OCI-LY7 (cell line): ENCODE data around the gene RPS19. TPM values are rescaled to one million over a fixed set of nuclear protein-coding genes. Genes with fewer than 3 reads are reported as not detected.

Experiments
- BruUV-seq: library from RNA; stranded (reverse); fragments of 400-500 nt; replicated peaks from 2 replicates; lab custom pipeline; 2021; lab: Mats Ljungman, UMichigan
- CTCF ChIA-PET: fragments of 300-600 bp; sonication (Branson Sonifier 250); formaldehyde crosslinking; loops from one replicate; lab custom pipeline; 2022; ENCODE audit warnings: antibody characterized with exemption; ENCODE audit not compliant: unreplicated experiment; lab: Charles Lee
- POLR2A ChIA-PET: fragments of 300-600 bp; sonication (Branson Sonifier 250); formaldehyde crosslinking; loops from one replicate; lab custom pipeline; 2022; ENCODE audit warnings: antibody characterized with exemption; lab: Charles Lee
- DNase-seq: peaks from one replicate; pipeline ENCODE4 v3.0.0-alpha.2; 2015; ENCODE audit warnings: low spot score
- H2AFZ ChIP-seq: fragments of 200-600 bp; sonication (generic), shearing (Covaris generic); 2 replicates; pipeline ENCODE4 v1.6.1; 2014; ENCODE audit warnings: mild to moderate bottlenecking, antibody characterized with exemption, low read length, moderate library complexity
- H3K27ac ChIP-seq: fragments of 200-600 bp; sonication (generic); 2 replicates; pipeline ENCODE4 v1.5.1; 2014; ENCODE audit warnings: mixed run types, low read depth, mild to moderate bottlenecking, moderate library complexity, low read length, inconsistent platforms; ENCODE audit not compliant: poor library complexity, severe bottlenecking
- H3K36me3 ChIP-seq: fragments of 200-600 bp; sonication (generic); 2 replicates; pipeline ENCODE4 v1.6.1; 2014; ENCODE audit warnings: mild to moderate bottlenecking, antibody characterized with exemption, low read length, moderate library complexity, mixed read lengths; ENCODE audit not compliant: insufficient read depth
- H3K4me1 ChIP-seq: fragments of 200-600 bp; sonication (generic); 2 replicates; pipeline ENCODE4 v1.5.1; 2014; ENCODE audit warnings: mild to moderate bottlenecking, low read length; ENCODE audit not compliant: insufficient read depth, poor library complexity, severe bottlenecking
- H3K4me2 ChIP-seq: fragments of 200-600 bp; sonication (generic); 2 replicates; pipeline ENCODE4 v1.6.1; 2014; ENCODE audit warnings: mild to moderate bottlenecking, low read length
- H3K4me3 ChIP-seq: fragments of 200-600 bp; sonication (generic); 2 replicates; pipeline ENCODE4 v1.5.1; 2014; ENCODE audit warnings: mild to moderate bottlenecking, low read depth, low read length; ENCODE audit not compliant: poor library complexity, severe bottlenecking
- H3K79me2 ChIP-seq: fragments of 200-600 bp; sonication (generic); 2 replicates; pipeline ENCODE4 v1.6.1; 2016; ENCODE audit warnings: low read depth, mild to moderate bottlenecking, low read length, moderate library complexity, mixed read lengths; ENCODE audit not compliant: insufficient read depth
- H3K9me2 ChIP-seq: fragments of 200-600 bp; sonication (generic); 2 replicates; pipeline ENCODE4 v1.6.1; 2016; ENCODE audit warnings: mild to moderate bottlenecking, low read length, mixed read lengths; ENCODE audit not compliant: insufficient read depth
- H3K9me3 ChIP-seq: fragments of 200-600 bp; sonication (generic); 2 replicates; pipeline ENCODE4 v1.6.1; 2014; ENCODE audit warnings: mild to moderate bottlenecking, mixed run types, low read length, mixed read lengths
- H4K20me1 ChIP-seq: fragments of 200-600 bp; sonication (generic); 2 replicates; pipeline ENCODE4 v1.6.1; 2014; ENCODE audit warnings: mild to moderate bottlenecking, antibody characterized with exemption, low read length, moderate library complexity, mixed read lengths; ENCODE audit not compliant: insufficient read depth
- EZH2phosphoT487 ChIP-seq: fragments of 200-600 bp; sonication (generic); IDR thresholded peaks from 2 replicates; pipeline ENCODE4 v1.6.1; 2018; ENCODE audit warnings: low read depth, borderline replicate concordance, mild to moderate bottlenecking, mixed run types, antibody characterized with exemption, low read length, moderate library complexity, mixed read lengths
- intact Hi-C: fragments of 100-400 bp; cut with micrococcal nuclease; formaldehyde crosslinking; loops from one replicate; pipeline ENCODE4 v1.10.0; 2022; ENCODE audit not compliant: unreplicated experiment
- total RNA-seq, 2 experiments: library from RNA; depleted of rRNA in 1 of 2; stranded (reverse); fragments of >200 nt in 1 of 2; shearing (Covaris generic) in 1 of 2; gene quantifications; 2 replicates each; pipeline ENCODE4 v1.2.3, GENCODE V29; 2014 to 2022
- TF ChIP-seq, protein P1 (sequence below): fragments of 200-600 bp; sonication (generic); conservative IDR thresholded peaks from 2 replicates; pipeline ENCODE4 v1.5.1; 2014; ENCODE audit warnings: mild to moderate bottlenecking, antibody characterized with exemption, low read length, moderate library complexity, mixed read lengths

Gene RPS19
- total RNA-seq, 2 experiments from 2014 or later, result 3,803 to 4,414 TPM

DNA sequence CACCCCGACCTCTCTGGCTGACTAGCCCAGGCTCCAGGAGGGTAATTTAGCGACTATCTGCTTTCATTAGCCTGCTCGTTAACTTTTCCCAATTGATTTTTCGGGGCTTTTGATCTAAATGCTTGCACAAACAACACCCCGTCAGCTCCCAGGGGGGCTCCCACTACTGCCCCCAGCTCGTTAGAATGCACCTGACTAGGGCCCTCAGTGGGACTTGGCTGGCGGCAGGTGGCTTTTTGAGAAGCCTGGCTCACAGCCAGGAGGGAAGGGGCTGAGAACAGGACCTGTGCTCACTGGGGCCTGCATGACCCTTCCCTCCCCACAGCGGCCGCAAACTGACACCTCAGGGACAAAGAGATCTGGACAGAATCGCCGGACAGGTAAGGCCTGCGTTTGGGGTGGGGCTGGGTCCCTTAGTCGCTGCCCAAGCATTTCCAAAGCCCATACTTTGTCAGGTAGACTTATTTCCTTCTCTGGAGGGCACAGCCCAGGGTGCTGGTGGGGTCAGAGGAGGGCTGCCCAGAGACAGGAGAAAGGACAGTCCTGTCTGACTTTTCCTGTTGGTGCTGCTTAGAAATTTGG is 9.4 kb downstream of the RPS19 start:
- intact Hi-C loops, result loop anchor here (10.0 kb wide), 1 partner anchor 415 kb away; no protein-coding TSS in a partner anchor
- H4K20me1 ChIP-seq, result peaks cover 21% of the 10 kb centered on the region
- no peak overlapping the region for H2AFZ ChIP-seq
- peak overlapping the region; percentile 100 for H3K27ac ChIP-seq
- POLR2A ChIA-PET, result interaction anchor here (1.6 kb wide), 1 partner anchor 10 kb away, joined by 5 read pairs; no protein-coding TSS in a partner anchor
- H3K36me3 ChIP-seq, result peaks cover 91% of the 10 kb centered on the region
- BruUV-seq, result no TSS peak
- no peaks in the 10 kb centered on the region for H3K9me2 ChIP-seq
- H3K79me2 ChIP-seq, result peaks cover 40% of the 10 kb centered on the region
- H3K4me3 ChIP-seq, result peak overlapping the region; percentile 54
- H3K4me1 ChIP-seq, result peaks cover 97% of the 10 kb centered on the region
- peak; percentile 67 for DNase-seq
- TF ChIP-seq EZH2phosphoT487, result no peak
- CTCF ChIA-PET, result no interaction called here
- H3K9me3 ChIP-seq, result no peaks in the 10 kb centered on the region
- peak overlapping the region; percentile 69 for H3K4me2 ChIP-seq

DNA sequence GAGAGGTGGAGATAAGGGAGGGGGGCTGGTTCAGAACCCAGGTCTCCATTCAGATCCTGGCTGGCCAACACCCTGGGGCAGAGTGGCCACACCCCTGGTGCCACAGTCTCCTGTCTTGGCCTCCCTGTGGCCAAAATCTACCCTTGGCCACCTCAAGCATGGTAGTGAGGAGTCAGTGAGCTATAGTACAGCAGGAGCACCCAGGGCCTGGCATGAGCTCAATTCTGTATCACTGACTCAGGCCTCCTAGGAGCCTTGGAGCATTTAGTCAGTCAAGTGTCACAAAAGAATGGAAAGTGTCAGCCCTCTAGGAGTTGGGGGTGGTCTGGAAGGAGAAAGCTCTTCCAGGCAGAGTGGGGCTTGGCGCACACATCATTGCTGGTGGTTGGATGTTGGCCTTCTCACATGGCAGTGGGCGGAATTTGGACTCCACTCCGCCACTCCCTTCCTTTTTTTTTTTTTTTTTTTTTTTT is 10.4 kb downstream of the RPS19 start:
- H4K20me1 ChIP-seq, result peaks cover 14% of the 10 kb centered on the region; the same call in 1 of the 2 replicates
- no TSS peak for BruUV-seq
- H3K79me2 ChIP-seq, result peaks cover 30% of the 10 kb centered on the region
- ChIA-PET CTCF (interaction anchor here (0.6 kb wide), 1 partner anchor 59 kb away, joined by 6 read pairs; no protein-coding TSS in a partner anchor), POLR2A (interaction anchor here (0.6 to 2.6 kb wide), 3 partner anchors 11 to 80 kb away, joined by 5 to 9 read pairs (median 7); no protein-coding TSS in a partner anchor)
- no peak overlapping the region for H2AFZ ChIP-seq
- intact Hi-C loops, result no loop called here
- peak overlapping the region; percentile 100 for H3K27ac ChIP-seq
- H3K4me2 ChIP-seq, result peak overlapping the region; percentile 69
- H3K9me3 ChIP-seq, result no peaks in the 10 kb centered on the region
- no peaks in the 10 kb centered on the region for H3K9me2 ChIP-seq
- DNase-seq, result no peak
- TF ChIP-seq, protein P1, sequence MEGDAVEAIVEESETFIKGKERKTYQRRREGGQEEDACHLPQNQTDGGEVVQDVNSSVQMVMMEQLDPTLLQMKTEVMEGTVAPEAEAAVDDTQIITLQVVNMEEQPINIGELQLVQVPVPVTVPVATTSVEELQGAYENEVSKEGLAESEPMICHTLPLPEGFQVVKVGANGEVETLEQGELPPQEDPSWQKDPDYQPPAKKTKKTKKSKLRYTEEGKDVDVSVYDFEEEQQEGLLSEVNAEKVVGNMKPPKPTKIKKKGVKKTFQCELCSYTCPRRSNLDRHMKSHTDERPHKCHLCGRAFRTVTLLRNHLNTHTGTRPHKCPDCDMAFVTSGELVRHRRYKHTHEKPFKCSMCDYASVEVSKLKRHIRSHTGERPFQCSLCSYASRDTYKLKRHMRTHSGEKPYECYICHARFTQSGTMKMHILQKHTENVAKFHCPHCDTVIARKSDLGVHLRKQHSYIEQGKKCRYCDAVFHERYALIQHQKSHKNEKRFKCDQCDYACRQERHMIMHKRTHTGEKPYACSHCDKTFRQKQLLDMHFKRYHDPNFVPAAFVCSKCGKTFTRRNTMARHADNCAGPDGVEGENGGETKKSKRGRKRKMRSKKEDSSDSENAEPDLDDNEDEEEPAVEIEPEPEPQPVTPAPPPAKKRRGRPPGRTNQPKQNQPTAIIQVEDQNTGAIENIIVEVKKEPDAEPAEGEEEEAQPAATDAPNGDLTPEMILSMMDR, result no peak
- TF ChIP-seq EZH2phosphoT487, result no peak
- H3K36me3 ChIP-seq, result peaks cover 81% of the 10 kb centered on the region
- peak overlapping the region; percentile 2 for H3K4me3 ChIP-seq
- H3K4me1 ChIP-seq, result peaks cover 97% of the 10 kb centered on the region

DNA sequence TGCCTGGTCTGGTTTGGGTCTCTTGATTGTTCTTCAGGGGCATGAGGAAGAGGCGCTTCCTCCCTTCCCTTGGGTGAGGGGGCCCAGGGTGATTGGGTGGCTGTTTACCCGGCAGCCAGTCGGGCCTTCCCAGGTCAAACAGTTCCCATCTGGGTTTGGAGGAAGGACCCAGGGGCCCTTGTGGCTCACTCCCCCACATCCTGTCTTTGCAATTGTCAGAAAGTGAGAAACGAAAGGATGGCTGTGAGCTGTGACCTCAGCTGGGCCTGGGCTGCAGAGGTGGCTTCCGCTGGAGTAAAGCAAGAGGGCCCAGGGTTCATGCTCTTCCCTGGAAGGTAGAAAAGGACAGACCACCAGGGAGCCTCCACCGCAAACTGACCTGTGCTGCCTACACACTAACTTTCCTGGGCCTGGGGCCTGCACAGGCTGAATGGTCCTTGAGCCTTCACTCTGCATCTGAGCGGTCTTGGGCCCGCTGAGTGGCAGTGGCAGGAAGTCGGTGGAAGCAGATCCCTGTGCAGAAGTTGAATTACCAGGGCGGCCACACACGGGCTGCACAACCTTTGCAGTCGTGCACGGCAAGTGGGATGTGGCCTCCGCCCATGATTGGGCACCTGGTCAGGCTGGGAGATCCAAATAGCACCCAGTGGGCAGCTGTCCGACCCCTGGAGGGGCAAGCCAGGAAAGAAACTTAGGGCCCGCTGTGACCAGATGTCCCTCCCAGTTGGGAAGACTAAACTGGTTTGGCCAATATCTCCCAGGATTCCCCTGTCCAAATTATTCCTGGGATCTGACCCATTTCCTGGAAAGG is 11.7 kb downstream of the RPS19 start:
- peaks cover 13% of the 10 kb centered on the region; the same call in 1 of the 2 replicates for H4K20me1 ChIP-seq
- no TSS peak for BruUV-seq
- H3K4me2 ChIP-seq, result peak overlapping the region; percentile 29
- H3K79me2 ChIP-seq, result peaks cover 19% of the 10 kb centered on the region; the same call in 1 of the 2 replicates
- H3K9me2 ChIP-seq, result no peaks in the 10 kb centered on the region
- peak overlapping the region; percentile 11 for H3K4me3 ChIP-seq
- H3K36me3 ChIP-seq, result peaks cover 71% of the 10 kb centered on the region
- H3K4me1 ChIP-seq, result peaks cover 100% of the 10 kb centered on the region
- POLR2A ChIA-PET, result interaction anchor here (1.0 to 2.6 kb wide), 3 partner anchors 9 to 74 kb away, joined by 3 to 9 read pairs (median 4); no protein-coding TSS in a partner anchor
- TF ChIP-seq EZH2phosphoT487, result no peak
- TF ChIP-seq, protein P1, result no peak
- CTCF ChIA-PET, result no interaction called here
- H3K27ac ChIP-seq, result peak overlapping the region; percentile 100
- intact Hi-C loops, result loop anchor here (2.0 kb wide), 1 partner anchor 15 kb away; no protein-coding TSS in a partner anchor
- H2AFZ ChIP-seq, result no peak overlapping the region
- no peaks in the 10 kb centered on the region for H3K9me3 ChIP-seq
- peak; percentile 83 for DNase-seq
